GM19397 (cell line): ENCODE results near the gene FABP1.

Source experiments
- ATAC-seq: cut with Tn5 transposase; IDR thresholded peaks from one replicate; pipeline ENCODE4 v1.9.1; 2021; ENCODE audit warnings: mild to moderate bottlenecking, moderate library complexity; ENCODE audit not compliant: unreplicated experiment

FABP1 gene

GRCh38 chr2:88116669-88117432 is 11.0 kb downstream of the FABP1 start:
- ATAC-seq, result no peak

- no peak for ATAC-seq
These were observed 11.9 kb downstream of the FABP1 start for GRCh38 chr2:88115825-88116518.

GRCh38 chr2:88114889-88115288 is 13.0 kb downstream of the FABP1 start:
- ATAC-seq, result no peak

- no peak for ATAC-seq
These were observed 14.8 kb downstream of the FABP1 start for GRCh38 chr2:88113069-88113468.

GRCh38 chr2:88110830-88111229 is 17.0 kb downstream of the FABP1 start:
- no peak for ATAC-seq

- ATAC-seq, result no peak
These were observed 19.1 kb downstream of the FABP1 start for GRCh38 chr2:88108796-88109195.

- no peak for ATAC-seq
These were observed 27.4 kb downstream of the FABP1 start for GRCh38 chr2:88100489-88100858.

GRCh38 chr2:88099798-88100488 is 27.9 kb downstream of the FABP1 start:
- no peak for ATAC-seq

GRCh38 chr2:88098558-88098900 is 29.3 kb downstream of the FABP1 start:
- no peak for ATAC-seq

GRCh38 chr2:88097891-88098557 is 29.8 kb downstream of the FABP1 start:
- no peak for ATAC-seq

- ATAC-seq, result no peak
These were observed 30.7 kb downstream of the FABP1 start for GRCh38 chr2:88097192-88097591.

GRCh38 chr2:88096708-88097107 is 31.2 kb downstream of the FABP1 start:
- no peak for ATAC-seq

- no peak for ATAC-seq
These were observed 32.8 kb downstream of the FABP1 start for GRCh38 chr2:88095022-88095421.

GRCh38 chr2:88092773-88093172 is 35.1 kb downstream of the FABP1 start:
- ATAC-seq, result no peak

- no peak for ATAC-seq
These were observed 35.9 kb downstream of the FABP1 start for GRCh38 chr2:88091943-88092342.

- no peak for ATAC-seq
These were observed 37.2 kb downstream of the FABP1 start for GRCh38 chr2:88090446-88091283.

GRCh38 chr2:88088999-88089398 is 38.9 kb downstream of the FABP1 start:
- no peak for ATAC-seq

GRCh38 chr2:88087763-88088162 is 40.1 kb downstream of the FABP1 start:
- ATAC-seq, result no peak

- no peak for ATAC-seq
These were observed 40.8 kb downstream of the FABP1 start for GRCh38 chr2:88087073-88087472.

- ATAC-seq, result no peak
These were observed 41.5 kb downstream of the FABP1 start for GRCh38 chr2:88086401-88086800.

GRCh38 chr2:88085602-88086001 is 42.3 kb downstream of the FABP1 start:
- ATAC-seq, result no peak
